Stomach (tissue), 4 donors: ENCODE results near the gene ERLIN1.

Experiments used
- CTCF ChIP-seq, 7 experiments: fragments of 450-650 bp in 4 of 7; fragments of 200-600 bp in 3 of 7; sonication (generic) in 3 of 7; IDR thresholded peaks; one replicate each; pipeline ENCODE4 v1.5.1; 2016 to 2019; ENCODE audit warnings: antibody characterized with exemption in 7 of 7, control low read depth in 2 of 7, mild to moderate bottlenecking in 1 of 7
- POLR2A ChIP-seq, 4 donors: fragments of 450-650 bp; IDR thresholded peaks; one replicate each; pipeline ENCODE4 v1.6.1; 2016; ENCODE audit warnings: antibody characterized with exemption in 4 of 4, control low read depth in 2 of 4, mild to moderate bottlenecking in 1 of 4, moderate library complexity in 1 of 4

GRCh38 chr10:100185364-100186252 is at the start of gene ERLIN1:
- TF ChIP-seq CTCF (IDR thresholded peaks at IDR 0.05) (no peak), POLR2A (IDR thresholded peaks at IDR 0.05) (peak in 1 of 4 donors; percentile 41)
